Trophoblast cell (in vitro differentiated cells and primary cell): ENCODE data around the gene ABCB8.
"Not testable (repeated sequence)": the region's sequence is repeated elsewhere in the genome, so short reads cannot be mapped to it uniquely, and the experiment has no call there.

Experiments used
- DNase-seq, 2 donors: peaks; one replicate each; pipeline ENCODE4 v3.0.0-alpha.2; 2016
- H2AFZ ChIP-seq: 2 replicates; pipeline ENCODE4 v1.6.1; 2013; ENCODE audit warnings: low read length, moderate library complexity, mild to moderate bottlenecking; ENCODE audit not compliant: insufficient read depth, poor library complexity
- H2AK5ac ChIP-seq: 2 replicates; pipeline ENCODE4 v1.6.1; 2013; ENCODE audit warnings: mild to moderate bottlenecking, low read length
- H2BK120ac ChIP-seq: 2 replicates; pipeline ENCODE4 v1.6.1; 2013; ENCODE audit warnings: low read length, mild to moderate bottlenecking, moderate library complexity; ENCODE audit not compliant: insufficient read depth, poor library complexity
- H2BK12ac ChIP-seq: 2 replicates; pipeline ENCODE4 v1.6.1; 2013; ENCODE audit warnings: mild to moderate bottlenecking, low read length, moderate library complexity
- H2BK5ac ChIP-seq: 2 replicates; pipeline ENCODE4 v1.6.1; 2013; ENCODE audit warnings: low read length, low read depth, moderate library complexity, mild to moderate bottlenecking; ENCODE audit not compliant: poor library complexity
- H3K14ac ChIP-seq: 2 replicates; pipeline ENCODE4 v1.6.1; 2013; ENCODE audit warnings: mild to moderate bottlenecking, low read length
- H3K18ac ChIP-seq: 2 replicates; pipeline ENCODE4 v1.6.1; 2013; ENCODE audit warnings: mild to moderate bottlenecking, low read length
- H3K23ac ChIP-seq: 2 replicates; pipeline ENCODE4 v1.6.1; 2013; ENCODE audit warnings: low read length
- H3K27ac ChIP-seq: 2 replicates; pipeline ENCODE4 v1.5.1; 2013; ENCODE audit warnings: low read depth, mild to moderate bottlenecking, inconsistent platforms, low read length, moderate library complexity
- H3K27me3 ChIP-seq: 2 replicates; pipeline ENCODE4 v1.6.1; 2013; ENCODE audit warnings: inconsistent platforms, mild to moderate bottlenecking, low read length, moderate library complexity; ENCODE audit not compliant: insufficient read depth
- H3K36me3 ChIP-seq, 2 experiments: 1 replicate in 1 of 2; 2 replicates in 1 of 2; pipeline ENCODE4 v1.6.1; 2013; ENCODE audit warnings: low read length in 2 of 2, mild to moderate bottlenecking in 2 of 2, moderate library complexity in 1 of 2; ENCODE audit not compliant: insufficient read depth in 2 of 2, control insufficient read depth in 1 of 2
- H3K4ac ChIP-seq: 2 replicates; pipeline ENCODE4 v1.6.1; 2013; ENCODE audit warnings: low read depth, mild to moderate bottlenecking, low read length, moderate library complexity
- H3K4me1 ChIP-seq, 2 experiments: 1 replicate in 1 of 2; 2 replicates in 1 of 2; pipeline ENCODE4 v1.6.1; 2013; ENCODE audit warnings: low read length in 2 of 2, mild to moderate bottlenecking in 2 of 2, moderate library complexity in 1 of 2; ENCODE audit not compliant: insufficient read depth in 2 of 2, control insufficient read depth in 1 of 2
- H3K4me2 ChIP-seq: 2 replicates; pipeline ENCODE4 v1.6.1; 2013; ENCODE audit warnings: inconsistent platforms, mild to moderate bottlenecking, low read length, moderate library complexity
- H3K4me3 ChIP-seq: 2 replicates; pipeline ENCODE4 v1.5.1; 2013; ENCODE audit warnings: mild to moderate bottlenecking, low read depth, low read length, inconsistent platforms
- H3K79me1 ChIP-seq: one replicate; pipeline ENCODE4 v1.6.1; 2013; ENCODE audit warnings: low read length
- H3K79me2 ChIP-seq: 2 replicates; pipeline ENCODE4 v1.6.1; 2013; ENCODE audit warnings: low read length, mild to moderate bottlenecking; ENCODE audit not compliant: control insufficient read depth, insufficient read depth, poor library complexity
- H3K9ac ChIP-seq: 2 replicates; pipeline ENCODE4 v1.6.1; 2013; ENCODE audit warnings: mild to moderate bottlenecking, low read length
- H3K9me3 ChIP-seq: 2 replicates; pipeline ENCODE4 v1.6.1; 2013; ENCODE audit warnings: low read depth, mild to moderate bottlenecking, control low read depth, inconsistent platforms, low read length; ENCODE audit not compliant: insufficient read depth
- H4K12ac ChIP-seq: 2 replicates; pipeline ENCODE4 v1.6.1; 2013; ENCODE audit warnings: low read depth, mild to moderate bottlenecking, low read length, moderate library complexity
- H4K8ac ChIP-seq: 2 replicates; pipeline ENCODE4 v1.6.1; 2013; ENCODE audit warnings: low read depth, mild to moderate bottlenecking, low read length, moderate library complexity
- H4K91ac ChIP-seq: one replicate; pipeline ENCODE4 v1.6.1; 2013; ENCODE audit warnings: low read depth, mild to moderate bottlenecking, low read length, moderate library complexity
- WGBS: extraction: QIAGEN DNeasy Blood & Tissue Kit; methylation state at CpG from one replicate; pipeline ENCODE4 v1.1.7; 2013; ENCODE audit warnings: missing lambda C conversion rate; ENCODE audit not compliant: insufficient read length, insufficient coverage; ENCODE audit errors: extremely low coverage; 5-methylcytosine and 5-hydroxymethylcytosine counted together

Gene ABCB8

DNA sequence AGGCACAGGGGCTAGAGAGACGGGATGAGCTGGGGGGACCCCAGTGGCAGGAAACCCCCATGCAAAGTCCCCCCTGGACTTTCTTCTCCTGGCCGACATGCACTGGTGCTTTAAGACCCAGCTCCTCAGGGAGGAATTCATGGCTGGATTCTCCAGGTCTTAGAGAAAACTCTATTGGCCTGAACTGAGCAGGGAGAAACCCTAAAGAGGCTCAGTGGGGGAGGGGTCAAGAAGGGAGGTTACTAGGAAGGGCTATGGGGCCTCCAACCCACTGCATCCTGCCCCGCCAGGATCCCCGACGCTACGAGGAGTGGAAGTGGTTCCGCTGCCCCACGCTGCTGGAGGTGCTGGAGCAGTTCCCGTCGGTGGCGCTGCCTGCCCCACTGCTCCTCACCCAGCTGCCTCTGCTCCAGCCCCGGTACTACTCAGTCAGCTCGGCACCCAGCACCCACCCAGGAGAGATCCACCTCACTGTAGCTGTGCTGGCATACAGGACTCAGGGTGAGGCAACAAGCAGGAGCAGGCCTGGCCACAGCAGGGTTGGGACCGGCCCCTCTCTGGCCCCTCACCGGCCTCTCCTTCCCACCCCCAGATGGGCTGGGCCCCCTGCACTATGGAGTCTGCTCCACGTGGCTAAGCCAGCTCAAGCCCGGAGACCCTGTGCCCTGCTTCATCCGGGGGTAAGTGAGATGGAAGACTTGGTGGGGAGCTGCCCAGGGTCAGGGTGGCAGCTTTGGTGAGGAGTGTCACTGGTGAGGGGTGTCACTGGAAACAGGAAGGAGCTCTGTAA, 17.7 kb upstream of the ABCB8 start:
- Histone ChIP-seq H3K79me2 (no peaks in the 10 kb centered on the region), H3K14ac (peak overlapping the region; percentile 19), H4K91ac (peak overlapping the region; percentile 75), H3K18ac (peak overlapping the region; percentile 23), H3K4me1 (peaks cover 33 to 42% of the 10 kb centered on the region in 2 experiments), H3K4me2 (peak overlapping the region; percentile 23), H2BK5ac (peak overlapping the region; percentile 7), H3K23ac (no peak overlapping the region), H4K12ac (no peak overlapping the region), H3K79me1 (peaks cover 12% of the 10 kb centered on the region), H2BK120ac (peak overlapping the region; percentile 40), H3K36me3 (no peaks in the 10 kb centered on the region), H2AFZ (peak overlapping the region; percentile 8), H2AK5ac (peak overlapping the region; percentile 45), H3K27me3 (no peaks in the 10 kb centered on the region), H4K8ac (peak overlapping the region; percentile 5), H3K27ac (no peak overlapping the region), H3K9me3 (peaks cover 4% of the 10 kb centered on the region), H3K4me3 (no peak overlapping the region), H2BK12ac (peak overlapping the region; percentile 68), H3K9ac (no peak overlapping the region), H3K4ac (no peak overlapping the region)
- no peak for DNase-seq
- WGBS, result no CpG with 5 or more reads among the region's 18 CpGs

DNA sequence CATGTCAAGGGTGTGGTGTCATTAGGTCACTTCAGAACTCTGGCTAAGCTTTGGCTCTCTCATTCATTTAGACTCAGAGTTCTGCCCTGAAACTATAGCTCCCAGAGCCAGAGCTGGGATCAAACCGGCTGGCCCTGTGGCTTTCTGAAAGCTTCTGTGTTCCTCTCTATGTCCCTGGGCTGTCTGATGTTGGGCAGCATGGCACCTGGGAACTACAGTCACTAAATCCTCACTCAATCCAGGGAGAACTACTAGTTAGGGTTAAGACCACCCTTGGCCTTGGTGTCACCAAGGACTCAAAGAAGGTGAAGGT, 17.2 kb upstream of the ABCB8 start:
- H2BK5ac ChIP-seq, result no peak overlapping the region
- H3K4me1 ChIP-seq, result peaks cover 33 to 42% of the 10 kb centered on the region in 2 experiments
- H2BK120ac ChIP-seq, result no peak overlapping the region
- H2AK5ac ChIP-seq, result no peak overlapping the region
- no CpG with 5 or more reads among the region's 1 CpG for WGBS
- no peak overlapping the region for H3K23ac ChIP-seq
- H3K79me1 ChIP-seq, result peaks cover 12% of the 10 kb centered on the region
- H3K14ac ChIP-seq, result no peak overlapping the region
- no peaks in the 10 kb centered on the region for H3K27me3 ChIP-seq
- H2BK12ac ChIP-seq, result peak overlapping the region; percentile 68
- no peak overlapping the region for H3K27ac ChIP-seq
- DNase-seq, result no peak
- H3K4me2 ChIP-seq, result no peak overlapping the region
- no peak overlapping the region for H3K4ac ChIP-seq
- H3K36me3 ChIP-seq, result no peaks in the 10 kb centered on the region
- peaks cover 4% of the 10 kb centered on the region for H3K9me3 ChIP-seq
- no peak overlapping the region for H4K12ac ChIP-seq
- H4K91ac ChIP-seq, result peak overlapping the region; percentile 75
- no peak overlapping the region for H2AFZ ChIP-seq
- no peaks in the 10 kb centered on the region for H3K79me2 ChIP-seq
- no peak overlapping the region for H3K9ac ChIP-seq
- no peak overlapping the region for H3K4me3 ChIP-seq
- H3K18ac ChIP-seq, result no peak overlapping the region
- no peak overlapping the region for H4K8ac ChIP-seq

DNA sequence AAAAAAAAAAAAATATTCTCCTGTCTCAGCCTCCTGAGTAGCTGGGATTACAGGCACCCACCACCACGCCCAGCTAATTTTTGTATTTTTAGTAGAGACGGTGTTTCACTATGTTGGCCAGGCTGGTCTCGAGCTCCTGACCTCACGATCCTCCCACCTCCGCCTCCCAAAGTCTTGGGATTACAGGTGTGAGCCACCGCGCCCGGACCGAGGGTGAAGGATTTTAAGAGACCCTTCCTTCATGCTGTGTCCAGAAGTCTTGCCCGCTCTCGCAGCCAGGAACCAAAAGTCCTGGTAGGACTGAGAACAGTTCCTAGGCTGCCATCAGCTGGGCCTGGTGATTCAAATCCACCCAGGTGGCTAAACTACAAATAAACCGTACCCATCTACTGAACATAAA, 16.6 kb upstream of the ABCB8 start:
- H3K18ac ChIP-seq, H2AFZ ChIP-seq, H2BK5ac ChIP-seq, H3K9me3 ChIP-seq, H3K27ac ChIP-seq, H2AK5ac ChIP-seq, H3K4me2 ChIP-seq, H4K8ac ChIP-seq, H3K23ac ChIP-seq, H4K91ac ChIP-seq, H3K36me3 ChIP-seq, H3K79me2 ChIP-seq, H2BK12ac ChIP-seq, H3K4me3 ChIP-seq, H3K4ac ChIP-seq, H2BK120ac ChIP-seq, H3K9ac ChIP-seq, H3K27me3 ChIP-seq, H3K14ac ChIP-seq, DNase-seq, H4K12ac ChIP-seq: not testable (repeated sequence)
- no CpG with 5 or more reads among the region's 12 CpGs for WGBS
- H3K79me1 ChIP-seq, result peaks cover 12% of the 10 kb centered on the region
- H3K4me1 ChIP-seq, result peaks cover 33 to 42% of the 10 kb centered on the region in 2 experiments

DNA sequence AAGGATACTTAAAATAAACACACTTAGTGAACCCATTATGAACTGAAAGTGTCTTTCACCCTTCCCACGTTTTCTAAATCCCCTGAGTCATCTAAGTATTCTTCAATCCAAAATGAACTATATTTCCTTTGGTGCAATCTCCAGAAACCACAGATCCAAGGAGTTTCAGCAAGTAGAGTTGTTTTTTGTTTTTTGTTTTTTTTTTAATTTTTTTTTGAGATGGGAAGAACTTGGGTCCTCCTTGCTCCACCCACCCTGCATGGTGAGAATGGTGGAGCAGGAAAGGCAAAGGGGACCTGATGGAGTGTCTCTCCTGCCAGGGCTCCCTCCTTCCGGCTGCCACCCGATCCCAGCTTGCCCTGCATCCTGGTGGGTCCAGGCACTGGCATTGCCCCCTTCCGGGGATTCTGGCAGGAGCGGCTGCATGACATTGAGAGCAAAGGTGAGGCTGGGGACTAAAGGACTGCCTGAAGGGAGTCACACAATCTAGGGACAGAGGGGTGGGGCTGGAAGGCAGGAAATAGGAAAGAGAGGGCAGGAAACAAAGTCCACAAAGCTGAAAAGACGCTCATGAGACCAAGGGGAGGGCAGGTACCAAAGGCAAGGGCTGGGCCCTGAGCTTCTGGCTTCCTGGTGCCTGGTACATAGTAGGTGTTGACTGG, 16.1 kb upstream of the ABCB8 start:
- H3K4me1 ChIP-seq, result peaks cover 29 to 37% of the 10 kb centered on the region in 2 experiments
- H3K79me2 ChIP-seq, result no peaks in the 10 kb centered on the region
- H3K4ac ChIP-seq, result no peak overlapping the region
- no peak overlapping the region for H3K23ac ChIP-seq
- H2BK5ac ChIP-seq, result no peak overlapping the region
- H3K4me3 ChIP-seq, result no peak overlapping the region
- H3K36me3 ChIP-seq, result no peaks in the 10 kb centered on the region
- H4K12ac ChIP-seq, result no peak overlapping the region
- no peak overlapping the region for H4K8ac ChIP-seq
- no peak overlapping the region for H3K27ac ChIP-seq
- H3K9ac ChIP-seq, result no peak overlapping the region
- H2BK120ac ChIP-seq, result no peak overlapping the region
- no peak overlapping the region for H3K4me2 ChIP-seq
- WGBS, result no CpG with 5 or more reads among the region's 6 CpGs
- peaks cover 12% of the 10 kb centered on the region for H3K79me1 ChIP-seq
- no peak overlapping the region for H3K18ac ChIP-seq
- no peak for DNase-seq
- H4K91ac ChIP-seq, result no peak overlapping the region
- no peaks in the 10 kb centered on the region for H3K27me3 ChIP-seq
- H3K9me3 ChIP-seq, result peaks cover 4% of the 10 kb centered on the region
- H2AK5ac ChIP-seq, result no peak overlapping the region
- H2AFZ ChIP-seq, result no peak overlapping the region
- H2BK12ac ChIP-seq, result no peak overlapping the region
- H3K14ac ChIP-seq, result no peak overlapping the region
